ENCODE data around the gene PCED1A. TPM values are rescaled to one million over a fixed set of nuclear protein-coding genes. Genes with fewer than 3 reads are reported as not detected.

The PCED1A gene
- total RNA-seq, 2 experiments from 2014 or later, result 33.9 to 34.3 TPM

DNA sequence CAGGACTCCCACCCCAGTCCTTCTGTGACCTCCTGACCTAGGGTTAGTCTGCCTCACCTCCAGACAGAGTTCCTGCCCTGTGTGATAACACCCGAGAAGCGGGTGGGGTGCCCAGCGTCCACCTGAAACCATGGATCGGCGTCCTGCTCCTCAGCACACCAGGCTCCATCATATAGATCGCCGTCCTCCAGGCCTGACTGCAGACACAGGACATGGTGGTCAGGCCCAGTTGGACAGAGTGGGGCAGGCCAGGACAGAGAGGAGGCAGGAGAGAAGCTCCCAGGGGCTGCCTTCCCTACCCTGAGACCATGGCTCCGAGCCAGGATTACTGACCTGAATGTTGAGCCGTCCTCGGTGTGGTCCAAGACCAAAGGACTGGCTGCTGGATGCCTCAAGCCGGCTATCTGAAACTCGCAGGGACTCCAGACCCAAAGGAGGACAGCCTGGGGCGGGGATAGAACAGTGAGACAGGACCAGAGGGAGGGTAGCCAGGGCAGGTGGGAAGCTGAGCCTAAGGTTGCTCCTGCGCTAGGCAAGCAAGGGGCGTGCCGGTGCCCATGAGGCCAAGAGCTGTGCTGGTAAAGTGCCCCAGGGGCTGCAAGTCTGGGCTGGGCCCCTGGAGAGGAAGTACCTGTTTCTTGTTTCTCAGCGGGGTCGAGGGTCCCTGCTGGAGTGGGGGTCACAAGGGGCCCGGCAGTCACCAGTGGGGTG, 42.2 kb downstream of the PCED1A start:
- CTCF ChIA-PET, result interaction anchor here (0.7 kb wide), 1 partner anchor 31 kb away, joined by 3 read pairs; no protein-coding TSS in a partner anchor
- intact Hi-C loops (cut with micrococcal nuclease), result no loop called here
- POLR2A ChIA-PET, result interaction anchor here (0.5 to 1.3 kb wide), 2 partner anchors 42 to 163 kb away, joined by 3 read pairs; no protein-coding TSS in a partner anchor

DNA sequence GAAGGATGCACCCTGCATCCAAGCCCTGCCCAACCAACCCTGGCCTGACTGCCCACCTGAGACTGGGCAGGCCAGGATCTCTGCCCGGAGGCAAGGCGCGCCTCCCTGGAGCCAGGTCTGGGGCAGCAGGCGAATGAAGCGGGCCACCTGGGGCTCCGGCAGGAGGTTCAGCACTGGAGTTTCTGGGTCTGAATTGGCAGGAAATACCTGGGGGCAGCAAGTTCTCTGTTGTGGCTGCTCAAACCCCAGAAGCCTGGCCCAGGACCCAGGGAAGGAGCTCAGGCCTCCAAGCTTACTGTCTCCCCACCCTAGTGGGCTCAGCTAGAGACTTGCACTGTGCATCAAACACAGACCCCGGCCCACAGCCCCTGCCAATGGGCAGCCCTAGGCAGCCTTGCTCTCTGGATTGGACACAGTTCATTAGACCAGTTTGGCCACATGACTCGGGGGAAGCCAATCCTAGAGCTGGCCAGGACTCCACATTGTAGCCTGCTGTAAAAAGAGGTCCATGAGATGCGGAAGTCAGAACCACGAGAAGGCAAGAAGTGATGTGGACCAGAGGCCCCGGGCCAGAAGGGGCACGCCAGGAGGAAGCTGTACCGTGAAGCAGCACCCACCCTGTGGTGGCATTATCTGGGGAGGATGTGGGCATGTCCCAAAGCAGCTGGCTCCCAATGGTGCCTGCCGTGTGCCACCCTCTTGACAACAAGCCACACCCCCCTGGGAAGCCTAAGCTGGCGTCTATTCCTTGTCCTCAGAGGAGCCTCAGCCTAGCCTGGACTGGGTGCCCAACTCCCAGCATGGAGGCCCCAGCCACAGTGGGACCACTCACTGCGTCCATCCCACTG, 43.1 kb downstream of the PCED1A start:
- Mint-ChIP-seq H3K27me3 (peaks cover 39% of the 10 kb centered on the region), H3K4me3 (no peak overlapping the region), H3K4me1 (ENCODE audit: low read depth) (peaks cover 22% of the 10 kb centered on the region), H3K36me3 (ENCODE audit: low read depth) (peaks cover 5% of the 10 kb centered on the region), H3K27ac (no peak overlapping the region), H3K9me3 (no peaks in the 10 kb centered on the region)
- POLR2A ChIA-PET, result no interaction called here
- no peak for ATAC-seq
- DNase-seq, result no peak
- CTCF ChIA-PET, result no interaction called here
- intact Hi-C loops (cut with micrococcal nuclease), result no loop called here
- TF ChIP-seq, protein P1, sequence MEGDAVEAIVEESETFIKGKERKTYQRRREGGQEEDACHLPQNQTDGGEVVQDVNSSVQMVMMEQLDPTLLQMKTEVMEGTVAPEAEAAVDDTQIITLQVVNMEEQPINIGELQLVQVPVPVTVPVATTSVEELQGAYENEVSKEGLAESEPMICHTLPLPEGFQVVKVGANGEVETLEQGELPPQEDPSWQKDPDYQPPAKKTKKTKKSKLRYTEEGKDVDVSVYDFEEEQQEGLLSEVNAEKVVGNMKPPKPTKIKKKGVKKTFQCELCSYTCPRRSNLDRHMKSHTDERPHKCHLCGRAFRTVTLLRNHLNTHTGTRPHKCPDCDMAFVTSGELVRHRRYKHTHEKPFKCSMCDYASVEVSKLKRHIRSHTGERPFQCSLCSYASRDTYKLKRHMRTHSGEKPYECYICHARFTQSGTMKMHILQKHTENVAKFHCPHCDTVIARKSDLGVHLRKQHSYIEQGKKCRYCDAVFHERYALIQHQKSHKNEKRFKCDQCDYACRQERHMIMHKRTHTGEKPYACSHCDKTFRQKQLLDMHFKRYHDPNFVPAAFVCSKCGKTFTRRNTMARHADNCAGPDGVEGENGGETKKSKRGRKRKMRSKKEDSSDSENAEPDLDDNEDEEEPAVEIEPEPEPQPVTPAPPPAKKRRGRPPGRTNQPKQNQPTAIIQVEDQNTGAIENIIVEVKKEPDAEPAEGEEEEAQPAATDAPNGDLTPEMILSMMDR (IDR thresholded peaks at IDR 0.05), result no peak

More for the DNA sequence above, 42.2 kb downstream of the PCED1A start:
- TF ChIP-seq, protein P1 (IDR thresholded peaks at IDR 0.05), result no peak
- DNase-seq, result no peak
- no peak overlapping the region for H3K27ac Mint-ChIP-seq
- no peaks in the 10 kb centered on the region for H3K9me3 Mint-ChIP-seq
- H3K4me3 Mint-ChIP-seq, result no peak overlapping the region
- H3K27me3 Mint-ChIP-seq, result peaks cover 44% of the 10 kb centered on the region
- no peak for ATAC-seq
- H3K36me3 Mint-ChIP-seq (ENCODE audit: low read depth), result peaks cover 5% of the 10 kb centered on the region
- H3K4me1 Mint-ChIP-seq (ENCODE audit: low read depth), result peaks cover 22% of the 10 kb centered on the region

DNA sequence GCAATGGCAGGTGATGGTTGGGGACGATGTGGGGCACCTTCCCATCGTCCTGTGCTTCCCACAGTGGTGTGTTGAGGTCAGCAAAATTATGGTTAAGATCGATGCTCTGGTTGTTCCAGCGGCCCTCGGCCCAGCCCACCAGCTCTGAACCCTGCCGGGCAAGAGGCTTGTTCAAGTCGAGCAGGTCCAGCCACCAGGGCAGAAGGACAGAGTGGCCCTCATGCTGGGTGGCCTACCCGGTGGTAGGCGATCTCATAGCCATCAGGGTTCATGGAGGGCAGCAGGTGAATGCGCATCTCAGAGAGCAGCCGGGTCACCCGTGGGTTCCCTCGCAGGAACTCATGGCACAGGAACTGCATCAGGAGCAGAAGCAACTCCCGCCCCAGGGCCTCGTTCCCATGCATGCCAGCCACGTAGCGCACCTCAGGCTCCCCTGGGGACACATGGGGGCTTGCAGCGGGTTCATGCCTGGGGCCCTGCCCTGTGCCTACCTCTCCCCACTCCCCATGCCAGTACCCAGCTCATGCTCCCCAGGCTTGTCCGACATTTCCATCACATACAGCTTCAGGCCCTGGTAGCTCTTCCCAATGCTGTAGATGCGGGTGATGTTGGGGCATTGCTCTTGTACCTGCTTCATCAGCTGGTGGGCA, 44.3 kb downstream of the PCED1A start:
- ChIA-PET POLR2A (no interaction called here), CTCF (interaction anchor here (1.6 to 1.9 kb wide), 2 partner anchors 43 to 108 kb away, joined by 5 to 6 read pairs; no protein-coding TSS in a partner anchor)
- TF ChIP-seq, protein P1 (IDR thresholded peaks at IDR 0.05), result no peak
- intact Hi-C loops (cut with micrococcal nuclease), result no loop called here
- DNase-seq (no peak), ATAC-seq (no peak)
- H3K4me1 Mint-ChIP-seq (ENCODE audit: low read depth), result peaks cover 18% of the 10 kb centered on the region
- H3K36me3 Mint-ChIP-seq (ENCODE audit: low read depth), result peaks cover 5% of the 10 kb centered on the region
- H3K9me3 Mint-ChIP-seq, result no peaks in the 10 kb centered on the region
- H3K27me3 Mint-ChIP-seq, result peaks cover 30% of the 10 kb centered on the region
- no peak overlapping the region for H3K4me3 Mint-ChIP-seq
- H3K27ac Mint-ChIP-seq, result no peak overlapping the region

DNA sequence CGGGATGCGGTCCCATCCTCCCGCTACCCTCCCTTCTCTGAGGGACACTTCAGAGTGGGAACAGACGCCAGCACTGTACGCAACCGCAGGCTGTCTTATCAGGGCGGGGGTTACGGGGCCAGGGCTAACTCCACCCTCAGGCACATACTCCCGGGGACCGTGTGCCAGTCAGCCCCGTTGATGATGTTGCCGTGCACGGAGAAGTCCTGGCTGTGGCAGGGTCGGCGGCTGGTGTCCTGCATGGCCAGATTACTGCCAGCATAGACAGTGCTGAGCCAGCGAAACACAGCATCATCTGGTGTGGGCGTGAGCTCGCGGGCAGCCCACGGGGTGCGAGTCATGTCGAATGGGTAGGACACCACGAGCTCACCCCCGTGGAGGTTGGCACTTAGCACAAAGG, 45.0 kb downstream of the PCED1A start:
- ChIA-PET POLR2A (no interaction called here), CTCF (interaction anchor here (1.6 to 1.9 kb wide), 2 partner anchors 43 to 108 kb away, joined by 5 to 6 read pairs; no protein-coding TSS in a partner anchor)
- Mint-ChIP-seq H3K27me3 (peaks cover 25% of the 10 kb centered on the region), H3K4me3 (no peak overlapping the region), H3K27ac (no peak overlapping the region), H3K4me1 (ENCODE audit: low read depth) (peaks cover 13% of the 10 kb centered on the region), H3K36me3 (ENCODE audit: low read depth) (peaks cover 5% of the 10 kb centered on the region), H3K9me3 (no peaks in the 10 kb centered on the region)
- TF ChIP-seq, protein P1 (IDR thresholded peaks at IDR 0.05), result no peak
- no peak for DNase-seq
- intact Hi-C loops (cut with micrococcal nuclease), result no loop called here
- no peak for ATAC-seq

Measured in activated CD8-positive, alpha-beta T cell treated with anti-CD3 and anti-CD28 coated beads for 36 hours (primary cell).